Activated CD4-positive, alpha-beta T cell treated with anti-CD3 and anti-CD28 coated beads, Interleukin-2, amount 10 ng/mL, durations not matched to agents 7 days and 5 days (primary cell): ENCODE data around the gene NT5DC4. TPM values are rescaled to one million over a fixed set of nuclear protein-coding genes. Genes with fewer than 3 reads are reported as not detected.

ENCODE experiments used
- CTCF ChIA-PET: fragments of 350-600 bp; sonication (Branson Sonifier 250); formaldehyde crosslinking; loops from one replicate; lab custom pipeline; 2021; ENCODE audit warnings: antibody characterized with exemption; lab: Charles Lee
- POLR2A ChIA-PET: fragments of 350-600 bp; sonication (Branson Sonifier 250); formaldehyde crosslinking; loops from one replicate; lab custom pipeline; 2021; ENCODE audit warnings: antibody characterized with exemption; lab: Charles Lee
- DNase-seq: peaks from one replicate; pipeline ENCODE4 v3.0.0-alpha.2; 2020
- H3K27ac Mint-ChIP-seq: one replicate; pipeline ENCODE4 v1.8.0; 2021; ENCODE audit warnings: mild to moderate bottlenecking, moderate library complexity, mixed read lengths
- H3K27me3 Mint-ChIP-seq: one replicate; pipeline ENCODE4 v1.8.0; 2021; ENCODE audit warnings: mixed read lengths
- H3K36me3 Mint-ChIP-seq: one replicate; pipeline ENCODE4 v1.8.0; 2021; ENCODE audit warnings: low read depth, mixed read lengths
- H3K4me1 Mint-ChIP-seq: one replicate; pipeline ENCODE4 v1.8.0; 2021; ENCODE audit warnings: mixed read lengths
- H3K4me3 Mint-ChIP-seq: one replicate; pipeline ENCODE4 v1.8.0; 2021; ENCODE audit warnings: mild to moderate bottlenecking, moderate library complexity, mixed read lengths
- H3K9me3 Mint-ChIP-seq: one replicate; pipeline ENCODE4 v1.8.0; 2021; ENCODE audit warnings: mixed read lengths
- total RNA-seq, 2 experiments: library from RNA; stranded (reverse); gene quantifications; one replicate each; pipeline ENCODE4 v1.2.3, GENCODE V29; 2021

NT5DC4 gene
- total RNA-seq, 2 experiments from 2014 or later = not detected

DNA sequence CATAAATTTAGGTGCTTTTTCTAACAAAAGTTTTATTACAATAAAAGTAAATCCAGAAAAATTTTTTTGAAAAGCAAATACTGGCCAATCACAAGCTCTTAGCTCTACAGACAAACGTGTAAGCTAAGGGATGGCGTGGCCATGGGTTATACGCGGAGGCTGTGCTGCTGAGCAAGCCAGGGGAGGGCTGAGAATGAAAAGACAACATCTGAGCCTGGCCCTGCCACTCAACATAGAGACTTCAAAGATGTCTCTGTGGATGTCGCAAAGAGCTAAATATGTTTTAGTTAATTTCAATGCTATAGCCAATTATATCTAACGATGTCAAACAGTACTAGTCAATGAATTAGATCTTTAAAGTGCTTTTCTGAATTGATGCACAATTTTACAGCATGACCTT, 33.3 kb upstream of the NT5DC4 start:
- H3K4me1 Mint-ChIP-seq = peaks cover 46% of the 10 kb centered on the region
- CTCF ChIA-PET = interaction anchor here (1.0 to 2.2 kb wide), 4 partner anchors 17 to 61 kb away, joined by 3 to 7 read pairs (median 4); no protein-coding TSS in a partner anchor
- H3K27ac Mint-ChIP-seq = no peak overlapping the region
- POLR2A ChIA-PET = no interaction called here
- no peaks in the 10 kb centered on the region for H3K27me3 Mint-ChIP-seq
- no peak overlapping the region for H3K4me3 Mint-ChIP-seq
- no peaks in the 10 kb centered on the region for H3K36me3 Mint-ChIP-seq
- H3K9me3 Mint-ChIP-seq = no peaks in the 10 kb centered on the region
- no peak for DNase-seq

DNA sequence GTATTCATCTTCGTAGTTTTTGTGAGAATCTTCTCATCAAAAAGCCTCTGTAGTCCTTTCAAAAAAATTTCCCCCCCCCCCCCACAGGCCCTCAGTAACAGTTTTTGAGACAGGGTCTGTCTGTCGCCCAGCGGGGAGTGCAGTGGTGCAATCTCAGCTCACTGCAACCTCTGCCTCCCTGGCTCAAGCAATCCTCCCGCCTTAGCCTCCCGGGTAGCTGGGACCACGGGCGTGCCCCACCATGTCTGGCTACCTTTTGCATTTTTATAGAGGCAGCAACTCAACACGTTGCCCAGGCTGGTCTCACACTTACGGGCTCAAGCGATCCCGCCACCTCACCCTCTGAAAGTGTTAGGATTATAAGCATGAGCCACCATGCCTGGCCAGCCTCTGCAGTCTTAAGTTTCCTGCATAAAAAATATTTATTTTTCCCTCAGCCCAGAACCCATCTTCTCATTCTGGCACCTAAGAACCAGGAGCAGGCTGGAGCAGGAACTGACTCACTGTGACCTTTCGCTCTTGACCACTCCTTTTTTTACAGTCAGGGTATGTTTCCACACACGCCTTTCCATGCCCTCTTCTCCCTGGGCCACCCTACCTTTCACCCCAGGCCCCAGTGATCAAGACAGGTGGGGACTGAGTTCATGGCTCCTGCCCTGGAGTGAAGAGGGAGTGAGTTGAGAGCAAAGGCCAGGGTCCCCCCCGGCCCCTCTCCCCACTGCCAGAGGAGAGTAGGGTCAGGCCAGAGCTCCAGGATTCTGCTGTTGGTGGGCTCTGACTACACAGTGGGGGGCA, 32.5 kb upstream of the NT5DC4 start:
- peaks cover 54% of the 10 kb centered on the region for H3K4me1 Mint-ChIP-seq
- DNase-seq = no peak
- no peaks in the 10 kb centered on the region for H3K27me3 Mint-ChIP-seq
- H3K27ac Mint-ChIP-seq = no peak overlapping the region
- H3K4me3 Mint-ChIP-seq = no peak overlapping the region
- no peaks in the 10 kb centered on the region for H3K36me3 Mint-ChIP-seq
- POLR2A ChIA-PET = no interaction called here
- no peaks in the 10 kb centered on the region for H3K9me3 Mint-ChIP-seq
- CTCF ChIA-PET = interaction anchor here (0.7 to 1.7 kb wide), 4 partner anchors 9 to 1182 kb away, joined by 3 to 7 read pairs (median 4); no protein-coding TSS in a partner anchor

DNA sequence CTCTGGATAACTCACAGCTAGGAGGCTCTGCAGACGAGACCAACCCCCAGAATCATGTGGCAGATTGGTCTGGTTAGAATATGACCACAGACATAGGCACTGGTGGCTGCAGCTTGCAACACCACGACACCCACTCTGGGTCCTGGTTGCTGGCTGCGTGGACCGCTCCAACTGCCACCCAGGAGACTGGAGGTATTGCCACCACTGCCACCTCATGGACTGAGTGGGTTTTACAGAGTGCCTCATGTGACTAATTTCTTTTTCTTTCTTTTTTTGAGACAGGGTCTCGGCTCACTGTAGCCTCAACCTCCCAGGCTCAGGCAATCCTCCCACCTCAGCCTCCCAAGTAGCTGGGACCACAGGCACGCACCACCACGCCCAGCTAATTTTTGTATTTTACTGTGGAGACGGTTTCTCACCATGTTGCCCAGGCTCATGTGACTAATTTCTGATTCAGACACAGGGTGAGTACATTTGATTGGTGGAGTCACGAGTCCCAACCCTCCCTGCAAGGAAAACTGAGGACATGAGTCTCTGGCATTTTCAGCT, 29.9 kb upstream of the NT5DC4 start:
- ChIA-PET CTCF (interaction anchor here (0.7 to 3.4 kb wide), 18 partner anchors 8 to 108 kb away, joined by 3 to 27 read pairs (median 6); no protein-coding TSS in a partner anchor), POLR2A (no interaction called here)
- H3K27ac Mint-ChIP-seq = peak overlapping the region; percentile 82
- H3K9me3 Mint-ChIP-seq = no peaks in the 10 kb centered on the region
- H3K4me3 Mint-ChIP-seq = no peak overlapping the region
- H3K4me1 Mint-ChIP-seq = peaks cover 40% of the 10 kb centered on the region
- no peaks in the 10 kb centered on the region for H3K36me3 Mint-ChIP-seq
- peak; percentile 78 for DNase-seq
- H3K27me3 Mint-ChIP-seq = no peaks in the 10 kb centered on the region

DNA sequence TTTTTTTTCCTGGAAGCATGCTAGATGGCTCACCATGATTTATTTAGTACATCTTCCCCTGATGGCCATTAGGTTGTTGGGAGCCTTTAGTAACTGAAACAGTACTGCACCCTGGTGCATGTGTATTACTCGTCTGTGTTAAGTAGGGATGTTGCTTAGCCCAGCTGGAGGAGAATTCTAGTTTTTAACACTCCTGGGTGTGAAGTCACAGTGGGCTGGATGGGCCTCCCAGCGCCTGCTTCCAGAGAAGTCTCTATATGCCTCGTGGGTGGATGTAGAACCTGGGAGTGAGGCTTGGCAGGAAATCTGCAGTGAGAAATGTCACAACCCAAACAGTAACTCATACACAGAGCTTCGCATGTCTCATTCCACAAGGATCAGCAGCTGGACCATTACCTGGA, 28.9 kb upstream of the NT5DC4 start:
- Mint-ChIP-seq H3K4me3 (no peak overlapping the region), H3K9me3 (no peaks in the 10 kb centered on the region), H3K4me1 (peaks cover 34% of the 10 kb centered on the region), H3K27ac (peak overlapping the region; percentile 88), H3K27me3 (no peaks in the 10 kb centered on the region), H3K36me3 (no peaks in the 10 kb centered on the region)
- POLR2A ChIA-PET = interaction anchor here (0.7 to 1.0 kb wide), 2 partner anchors 14 to 44 kb away, joined by 3 to 4 read pairs; no protein-coding TSS in a partner anchor
- no peak for DNase-seq
- CTCF ChIA-PET = interaction anchor here (0.8 to 3.4 kb wide), 19 partner anchors 8 to 68 kb away, joined by 3 to 27 read pairs (median 6); no protein-coding TSS in a partner anchor

DNA sequence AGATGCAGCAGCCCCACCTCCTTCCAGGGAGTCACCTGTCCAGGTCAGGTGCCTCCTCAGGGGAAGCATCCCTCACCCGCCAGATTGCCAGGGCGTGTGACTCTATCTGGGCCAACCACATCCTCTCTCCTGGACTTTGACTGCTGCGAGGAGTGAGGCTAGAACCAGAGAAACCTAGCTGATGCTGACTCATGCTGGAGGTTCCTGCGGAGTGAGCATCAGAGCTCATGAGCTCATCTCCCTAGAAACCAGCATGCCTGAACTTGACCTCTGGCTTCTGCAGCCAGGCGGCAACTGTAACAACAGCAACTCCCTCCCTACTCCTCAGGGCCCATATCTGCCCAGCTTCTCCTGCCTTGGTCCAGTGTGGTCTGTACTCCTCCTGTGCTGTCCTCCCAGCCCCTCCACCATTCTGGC, 28.3 kb upstream of the NT5DC4 start:
- peak; percentile 76 for DNase-seq
- Mint-ChIP-seq H3K4me1 (peaks cover 34% of the 10 kb centered on the region), H3K9me3 (no peaks in the 10 kb centered on the region), H3K27ac (peak overlapping the region; percentile 88), H3K4me3 (peak overlapping the region; percentile 2), H3K36me3 (no peaks in the 10 kb centered on the region), H3K27me3 (no peaks in the 10 kb centered on the region)
- ChIA-PET POLR2A (interaction anchor here (0.7 to 1.0 kb wide), 2 partner anchors 14 to 45 kb away, joined by 3 to 4 read pairs; no protein-coding TSS in a partner anchor), CTCF (interaction anchor here (0.9 to 3.4 kb wide), 14 partner anchors 9 to 92 kb away, joined by 3 to 27 read pairs (median 6); no protein-coding TSS in a partner anchor)

DNA sequence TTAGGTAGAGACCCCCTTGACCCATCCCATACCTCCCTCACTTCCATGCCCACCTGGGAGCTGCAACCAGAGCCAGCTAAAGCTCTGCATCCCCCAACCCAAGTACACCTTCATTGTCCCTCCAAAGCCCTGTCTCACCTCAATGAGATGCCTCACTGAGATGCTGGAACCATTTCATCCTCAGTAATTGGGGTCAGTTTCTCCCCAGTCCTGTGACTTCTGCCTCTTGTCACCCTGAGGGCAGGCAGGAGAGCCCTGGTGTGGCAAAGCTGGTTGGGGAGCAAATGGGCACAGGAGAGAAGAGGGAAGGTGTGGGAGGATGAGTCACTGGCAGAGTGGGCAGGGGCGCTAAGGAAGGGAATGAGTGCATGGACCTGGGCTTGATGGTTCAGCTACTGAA, 27.9 kb upstream of the NT5DC4 start:
- Mint-ChIP-seq H3K36me3 (no peaks in the 10 kb centered on the region), H3K27ac (peak overlapping the region; percentile 88), H3K4me3 (peak overlapping the region; percentile 2), H3K27me3 (no peaks in the 10 kb centered on the region), H3K4me1 (peaks cover 34% of the 10 kb centered on the region), H3K9me3 (no peaks in the 10 kb centered on the region)
- POLR2A ChIA-PET = interaction anchor here (1.0 kb wide), 1 partner anchor 13 kb away, joined by 4 read pairs; no protein-coding TSS in a partner anchor
- no peak for DNase-seq
- CTCF ChIA-PET = interaction anchor here (0.9 to 3.4 kb wide), 14 partner anchors 9 to 93 kb away, joined by 3 to 27 read pairs (median 6); no protein-coding TSS in a partner anchor

DNA sequence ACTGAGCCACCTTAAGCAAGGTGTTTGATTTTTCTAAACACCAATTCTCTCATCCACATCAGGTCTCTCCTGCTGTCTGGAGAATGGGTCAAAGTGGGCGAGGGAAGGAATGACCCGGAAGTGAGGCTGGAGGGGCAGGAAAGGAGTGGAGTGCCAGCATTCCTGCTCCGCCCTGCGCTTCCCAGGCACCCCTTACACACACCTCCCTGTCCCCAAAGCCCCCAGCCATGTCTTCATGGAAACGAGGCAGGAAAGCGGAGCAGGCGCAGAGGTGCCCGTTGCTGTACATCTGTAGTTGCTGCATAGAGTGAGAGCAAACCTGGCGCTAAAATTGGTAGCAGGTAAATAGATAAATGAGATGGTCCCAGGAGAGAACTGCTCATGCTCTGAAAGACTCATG, 27.2 kb upstream of the NT5DC4 start:
- no peak overlapping the region for H3K4me3 Mint-ChIP-seq
- peak overlapping the region; percentile 65 for H3K27ac Mint-ChIP-seq
- no peaks in the 10 kb centered on the region for H3K9me3 Mint-ChIP-seq
- peaks cover under 1% of the 10 kb centered on the region for H3K27me3 Mint-ChIP-seq
- DNase-seq = no peak
- peaks cover 34% of the 10 kb centered on the region for H3K4me1 Mint-ChIP-seq
- ChIA-PET CTCF (interaction anchor here (1.1 to 3.4 kb wide), 6 partner anchors 8 to 93 kb away, joined by 3 to 27 read pairs (median 8); no protein-coding TSS in a partner anchor), POLR2A (interaction anchor here (0.7 kb wide), 1 partner anchor 11 kb away, joined by 4 read pairs; no protein-coding TSS in a partner anchor)
- no peaks in the 10 kb centered on the region for H3K36me3 Mint-ChIP-seq

DNA sequence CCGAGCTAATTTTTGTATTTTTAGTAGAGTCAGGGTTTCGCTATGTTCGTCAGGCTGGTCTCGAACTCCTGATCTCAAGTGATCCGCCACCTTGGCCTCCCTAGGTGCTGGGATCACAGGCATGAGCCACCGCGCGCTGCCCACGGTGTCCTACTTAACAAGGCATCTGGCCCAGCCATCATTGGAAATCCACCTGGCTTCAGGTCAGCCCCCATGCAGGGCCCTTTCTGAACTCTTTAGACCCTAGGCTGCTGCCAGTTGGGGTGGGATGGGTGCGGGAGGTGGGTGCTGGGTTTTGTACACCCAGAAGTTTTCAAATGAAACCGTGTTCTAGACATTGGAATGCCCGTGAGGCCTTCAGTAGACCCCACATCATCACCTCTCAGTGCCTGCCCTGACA, 26.6 kb upstream of the NT5DC4 start:
- ChIA-PET CTCF (no interaction called here), POLR2A (interaction anchor here (0.7 kb wide), 1 partner anchor 10 kb away, joined by 4 read pairs; no protein-coding TSS in a partner anchor)
- no peaks in the 10 kb centered on the region for H3K9me3 Mint-ChIP-seq
- no peak overlapping the region for H3K4me3 Mint-ChIP-seq
- H3K4me1 Mint-ChIP-seq = peaks cover 34% of the 10 kb centered on the region
- no peak overlapping the region for H3K27ac Mint-ChIP-seq
- no peak for DNase-seq
- H3K27me3 Mint-ChIP-seq = peaks cover 7% of the 10 kb centered on the region
- no peaks in the 10 kb centered on the region for H3K36me3 Mint-ChIP-seq

DNA sequence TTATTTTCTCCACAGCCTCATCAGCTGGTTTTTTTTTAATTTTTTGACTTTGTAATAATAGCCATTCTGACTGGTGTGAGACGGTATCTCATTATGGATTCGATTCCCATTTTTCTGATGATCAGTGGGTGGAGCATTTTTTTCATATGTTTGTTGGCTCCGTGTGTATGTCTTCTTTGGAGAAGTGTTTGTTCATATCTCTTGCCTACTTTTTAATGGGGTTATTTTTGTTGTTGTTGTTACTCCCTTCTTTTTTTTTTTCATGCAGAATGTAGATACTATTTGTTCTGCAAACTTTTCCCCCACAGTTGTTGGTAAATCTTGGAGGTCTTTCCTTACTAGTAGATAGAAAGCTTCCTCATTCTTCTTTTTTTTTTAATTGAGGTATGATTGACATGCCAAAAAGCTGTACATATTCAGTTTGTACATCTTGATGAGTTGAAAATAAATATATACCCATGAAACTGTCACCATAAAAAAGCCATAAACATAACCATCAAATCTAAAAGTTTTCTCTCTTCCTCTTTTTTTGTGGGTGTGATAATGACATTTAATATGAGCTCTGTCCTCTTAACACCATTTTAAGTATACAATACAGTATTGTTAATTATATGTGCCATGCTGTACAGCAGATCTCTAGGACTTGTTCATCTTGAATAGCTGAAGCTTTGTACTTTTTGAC, 21.8 kb upstream of the NT5DC4 start:
- ChIA-PET POLR2A (no interaction called here), CTCF (interaction anchor here (0.6 to 1.9 kb wide), 6 partner anchors 8 to 886 kb away, joined by 3 to 5 read pairs (median 4); no protein-coding TSS in a partner anchor)
- H3K4me3 Mint-ChIP-seq = no peak overlapping the region
- no peak for DNase-seq
- H3K27ac Mint-ChIP-seq = no peak overlapping the region
- no peaks in the 10 kb centered on the region for H3K9me3 Mint-ChIP-seq
- H3K36me3 Mint-ChIP-seq = no peaks in the 10 kb centered on the region
- H3K27me3 Mint-ChIP-seq = peaks cover 25% of the 10 kb centered on the region
- H3K4me1 Mint-ChIP-seq = peaks cover 17% of the 10 kb centered on the region

DNA sequence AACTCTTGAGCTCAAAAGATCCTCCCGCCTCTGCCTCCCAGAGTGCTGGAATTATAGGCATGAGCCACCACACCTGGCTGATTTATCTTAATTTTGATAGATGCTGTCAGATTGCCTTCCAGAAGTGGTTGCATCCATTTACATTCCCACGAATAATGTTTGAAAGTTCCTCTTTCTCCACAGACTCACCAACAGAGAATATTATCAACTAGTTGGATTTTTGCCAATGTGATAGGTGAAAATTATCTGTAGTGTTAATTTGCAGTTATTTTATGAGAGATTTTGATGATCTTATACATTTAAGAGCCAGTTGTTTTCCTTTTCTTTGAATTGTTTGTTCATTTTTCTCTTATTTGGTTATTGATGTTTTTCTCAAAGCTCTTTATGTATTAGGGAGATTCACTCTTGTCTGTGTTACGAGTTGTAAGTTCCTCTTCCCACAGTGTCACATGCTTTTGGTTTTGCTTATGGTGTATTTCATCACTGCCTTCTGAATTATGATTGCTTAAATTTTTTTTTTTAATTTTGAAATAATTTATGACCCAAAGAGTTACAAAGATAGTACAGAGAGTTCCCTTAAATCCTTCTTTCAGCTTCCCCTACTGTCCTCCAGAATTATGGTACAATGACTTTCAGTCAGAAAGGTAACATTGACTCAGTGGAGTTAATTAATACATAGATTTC, 20.7 kb upstream of the NT5DC4 start:
- POLR2A ChIA-PET = no interaction called here
- H3K4me3 Mint-ChIP-seq = no peak overlapping the region
- no peak overlapping the region for H3K27ac Mint-ChIP-seq
- DNase-seq = no peak
- no peaks in the 10 kb centered on the region for H3K9me3 Mint-ChIP-seq
- peaks cover 19% of the 10 kb centered on the region for H3K4me1 Mint-ChIP-seq
- H3K27me3 Mint-ChIP-seq = peaks cover 25% of the 10 kb centered on the region
- H3K36me3 Mint-ChIP-seq = no peaks in the 10 kb centered on the region
- CTCF ChIA-PET = interaction anchor here (0.7 to 1.9 kb wide), 6 partner anchors 9 to 496 kb away, joined by 3 to 8 read pairs (median 4); no protein-coding TSS in a partner anchor

DNA sequence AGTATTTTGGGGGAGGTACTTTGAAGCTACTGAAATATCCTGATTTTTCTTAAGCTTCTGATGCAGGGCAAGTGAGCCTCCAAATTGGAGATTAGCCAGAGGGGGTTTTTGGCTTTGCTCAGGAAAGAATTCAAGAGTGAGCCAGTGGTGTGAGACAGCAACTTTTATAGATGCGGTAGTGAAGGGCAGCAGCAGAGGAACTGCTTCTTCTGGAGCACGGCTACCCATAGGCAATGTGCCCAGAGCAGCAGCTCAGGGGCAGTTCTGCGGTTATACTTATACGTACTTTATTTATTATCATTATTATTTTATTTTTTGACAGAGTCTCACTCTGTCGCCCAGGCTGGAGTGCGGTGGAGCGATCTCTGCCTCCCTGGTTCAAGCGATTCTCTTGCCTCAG, 19.8 kb upstream of the NT5DC4 start:
- no peaks in the 10 kb centered on the region for H3K36me3 Mint-ChIP-seq
- H3K4me3 Mint-ChIP-seq = no peak overlapping the region
- POLR2A ChIA-PET = no interaction called here
- no peak for DNase-seq
- H3K9me3 Mint-ChIP-seq = no peaks in the 10 kb centered on the region
- H3K27me3 Mint-ChIP-seq = peaks cover 25% of the 10 kb centered on the region
- H3K4me1 Mint-ChIP-seq = peaks cover 28% of the 10 kb centered on the region
- H3K27ac Mint-ChIP-seq = no peak overlapping the region
- CTCF ChIA-PET = interaction anchor here (1.2 to 1.7 kb wide), 3 partner anchors 8 to 17 kb away, joined by 3 to 8 read pairs (median 4); no protein-coding TSS in a partner anchor
